Measurements from ENCODE around the gene SRP9.
"Not testable (repeated sequence)": the region's sequence is repeated elsewhere in the genome, so short reads cannot be mapped to it uniquely, and the experiment has no call there.

Gene SRP9

DNA sequence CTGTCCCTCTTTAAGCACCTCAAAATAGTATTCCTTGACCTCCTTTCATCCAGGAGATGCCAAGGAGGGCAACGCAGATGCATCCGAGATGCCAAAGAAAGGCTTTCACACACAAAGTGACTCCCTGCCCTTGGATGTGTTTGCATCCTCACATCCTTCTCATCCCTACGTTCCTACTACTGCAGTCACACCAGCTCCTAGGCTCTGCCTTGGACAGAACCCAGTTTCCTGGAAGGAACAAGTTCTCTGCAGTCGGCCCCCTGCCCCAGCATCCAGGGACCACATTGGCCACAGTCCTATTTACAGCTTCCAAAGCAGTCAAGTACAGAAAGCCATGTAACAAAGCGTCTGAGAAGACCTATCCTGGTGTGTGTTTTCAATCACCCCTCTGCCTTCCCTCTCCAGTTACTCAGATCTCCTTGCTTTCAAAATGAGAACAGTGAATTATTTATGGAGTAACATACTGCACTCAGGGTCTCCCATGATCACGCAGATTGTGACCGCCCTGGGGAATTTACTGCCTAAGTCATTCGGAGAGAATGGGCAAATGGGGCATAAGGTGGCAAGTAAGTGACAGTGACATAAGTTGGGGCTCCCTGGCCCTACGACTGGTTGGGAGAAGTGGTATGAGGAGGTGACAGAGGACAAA lies 21.8 kb upstream of the SRP9 start:
- DNase-seq (ENCODE audit: low read depth): no peak

GRCh38 chr1:225757927-225758656 lies 19.5 kb upstream of the SRP9 start:
- DNase-seq (ENCODE audit: low read depth): no peak

DNA sequence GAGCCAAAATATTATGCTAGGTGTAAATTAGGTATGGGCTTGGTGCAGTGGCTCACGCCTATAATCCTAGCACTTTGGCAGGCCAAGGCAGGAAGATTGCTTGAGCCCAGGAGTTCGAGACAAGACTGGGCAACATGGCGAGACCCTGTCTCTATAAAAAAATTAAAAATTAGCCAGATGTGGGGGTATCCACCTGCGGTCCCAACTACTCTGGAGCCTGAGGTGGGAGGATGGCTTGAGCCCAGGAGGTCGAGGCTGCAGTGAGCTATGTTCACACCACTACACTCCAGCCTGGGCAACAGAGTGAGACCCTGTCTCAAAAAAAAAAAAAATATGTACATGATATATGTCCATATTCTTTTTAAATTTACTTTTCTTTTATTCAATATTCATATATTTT lies 17.7 kb upstream of the SRP9 start:
- not testable (repeated sequence) for DNase-seq (ENCODE audit: low read depth)

- no peak for DNase-seq (ENCODE audit: low read depth)
These were observed 17.1 kb upstream of the SRP9 start for GRCh38 chr1:225760531-225760930.

- not testable (repeated sequence) for DNase-seq (ENCODE audit: low read depth)
These were observed 16.2 kb upstream of the SRP9 start for GRCh38 chr1:225761395-225761794.

DNA sequence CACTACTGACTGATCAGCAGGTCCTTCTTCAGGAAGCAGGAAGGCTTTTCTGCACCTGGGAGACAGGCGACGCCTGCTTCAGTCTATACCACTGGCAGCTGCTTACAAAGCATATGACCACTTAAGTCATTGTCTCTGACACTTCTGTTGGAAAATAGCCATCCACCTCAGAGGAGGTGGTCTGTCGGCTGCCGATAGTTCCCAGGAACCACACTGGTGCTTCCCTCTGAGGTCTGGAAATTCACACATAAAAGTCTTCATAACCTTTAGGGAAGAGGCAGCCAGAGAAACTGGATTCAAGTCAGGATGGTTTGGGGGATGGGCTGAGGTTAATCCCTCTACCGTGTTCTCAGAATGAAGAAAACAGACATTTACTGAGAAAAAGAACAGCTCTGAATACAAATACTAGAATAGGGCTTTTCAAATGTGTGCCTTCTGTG lies 15.6 kb upstream of the SRP9 start:
- DNase-seq (ENCODE audit: low read depth): no peak

GRCh38 chr1:225762444-225762843 lies 15.2 kb upstream of the SRP9 start:
- no peak for DNase-seq (ENCODE audit: low read depth)

DNA sequence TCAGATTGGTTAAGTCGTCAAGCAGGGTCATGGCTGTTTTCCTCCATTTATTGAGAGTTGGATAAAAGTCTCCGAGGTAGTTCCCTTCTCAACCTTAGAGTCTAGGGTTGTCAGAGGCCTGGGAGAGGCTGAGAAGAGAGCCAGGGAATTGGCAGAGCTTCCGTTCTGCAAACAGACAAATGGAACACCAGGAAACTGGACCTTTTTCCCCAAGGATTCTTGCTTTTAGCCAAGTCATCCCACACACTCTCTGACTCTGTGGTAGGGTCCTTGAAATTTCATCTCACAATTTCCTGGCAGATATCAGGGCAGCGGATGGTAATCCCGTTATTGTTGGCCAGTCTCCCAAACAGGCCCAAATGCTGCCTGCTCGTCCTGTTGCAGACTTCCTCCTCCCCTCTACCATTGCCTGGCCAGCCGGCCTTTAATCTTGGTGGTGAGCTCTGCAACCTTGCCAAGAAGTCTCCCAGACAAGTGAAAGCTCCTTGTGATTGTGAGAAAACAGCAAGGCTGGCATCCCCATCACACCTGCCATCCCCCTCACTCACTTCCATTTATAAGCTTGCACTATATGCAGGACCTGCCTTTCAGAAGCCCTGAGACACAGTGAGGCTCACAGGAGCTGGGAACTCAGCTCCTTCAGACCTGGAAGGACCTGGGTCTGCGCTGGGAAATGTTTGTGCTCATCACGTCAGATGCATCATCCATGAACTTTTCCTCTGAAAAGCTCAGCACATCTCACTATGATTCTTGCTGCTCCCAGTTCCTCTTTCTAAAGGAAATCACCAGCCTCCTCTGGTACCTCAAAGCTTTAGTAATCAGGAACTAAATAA lies 13.7 kb upstream of the SRP9 start:
- DNase-seq (ENCODE audit: low read depth): no peak

GRCh38 chr1:225765982-225766674 lies 11.5 kb upstream of the SRP9 start:
- DNase-seq (ENCODE audit: low read depth): no peak

DNA sequence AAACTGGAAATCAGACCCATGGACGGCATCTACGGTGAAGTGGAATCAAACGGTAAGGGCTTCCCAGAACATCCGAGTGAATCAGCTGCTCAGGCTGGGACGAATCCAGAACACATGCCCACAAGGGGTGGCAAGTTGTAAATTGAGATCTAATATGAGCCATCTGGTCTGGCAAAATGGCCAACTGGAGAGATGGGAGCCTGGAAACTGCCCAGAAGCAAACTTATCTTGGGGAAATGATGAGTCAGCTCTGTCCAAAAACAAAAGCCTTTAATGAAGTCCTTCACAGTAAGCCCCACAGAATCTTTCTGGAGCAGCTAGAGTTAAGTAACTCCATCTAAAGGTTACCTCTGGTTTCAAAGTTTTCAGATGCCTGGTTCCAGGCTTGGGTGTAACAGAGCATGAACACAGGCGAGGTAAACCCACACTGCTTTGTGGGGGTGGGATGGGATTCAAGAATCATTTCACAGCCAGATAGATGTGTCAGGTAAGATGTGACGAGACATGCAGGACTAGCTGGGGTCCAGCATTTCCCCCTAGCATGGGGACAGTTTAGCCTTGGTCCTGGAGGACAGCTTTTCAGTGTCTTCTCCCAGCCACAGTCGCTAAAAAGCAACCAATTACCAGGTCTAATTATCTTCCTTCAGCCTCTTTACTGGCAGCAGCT lies 10.5 kb upstream of the SRP9 start:
- no peak for DNase-seq (ENCODE audit: low read depth)

DNA sequence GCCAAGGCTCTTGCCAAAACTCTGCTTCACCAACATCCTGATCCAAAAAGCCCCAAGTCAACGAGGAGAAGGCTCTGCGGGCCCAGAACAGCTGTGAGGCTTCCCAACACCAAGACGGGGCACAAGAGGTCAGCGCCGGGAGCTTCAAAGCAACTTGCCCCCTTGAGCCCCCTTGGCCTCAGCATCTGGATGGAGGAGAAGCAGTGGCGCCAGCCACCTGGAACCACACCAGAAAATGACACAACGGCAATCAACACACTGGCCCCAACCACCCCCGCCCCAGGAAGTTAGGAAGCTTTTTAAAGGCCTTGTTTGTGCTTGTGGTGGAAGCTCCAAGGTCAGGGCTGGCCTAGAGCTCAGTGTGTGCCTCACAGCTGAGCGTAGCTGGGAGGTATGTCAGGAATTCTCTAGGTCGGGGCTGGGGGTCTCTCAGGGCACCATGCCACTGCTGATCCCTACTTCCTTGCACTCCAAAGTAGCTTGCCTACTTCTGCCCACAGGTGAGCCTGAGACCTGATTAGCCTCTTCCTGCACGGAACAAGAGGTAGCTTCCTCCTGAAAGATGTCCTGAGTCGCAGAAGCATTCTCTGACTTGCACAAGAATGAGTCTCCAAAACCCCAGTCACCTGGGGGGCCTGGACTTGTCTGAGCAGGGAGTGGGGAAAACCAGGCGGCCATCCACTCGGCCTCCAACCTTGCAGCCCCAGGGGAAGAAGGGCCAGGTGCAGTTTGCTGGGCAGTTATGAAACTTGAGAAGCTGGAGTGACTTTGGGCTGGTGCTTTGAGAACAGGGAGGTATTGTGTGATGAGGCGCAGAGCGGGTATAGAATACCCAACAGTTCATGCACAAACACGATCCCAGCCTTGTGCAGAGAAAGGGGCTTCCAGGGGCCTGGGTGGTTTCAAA lies 9.7 kb upstream of the SRP9 start:
- no peak for DNase-seq (ENCODE audit: low read depth)

DNA sequence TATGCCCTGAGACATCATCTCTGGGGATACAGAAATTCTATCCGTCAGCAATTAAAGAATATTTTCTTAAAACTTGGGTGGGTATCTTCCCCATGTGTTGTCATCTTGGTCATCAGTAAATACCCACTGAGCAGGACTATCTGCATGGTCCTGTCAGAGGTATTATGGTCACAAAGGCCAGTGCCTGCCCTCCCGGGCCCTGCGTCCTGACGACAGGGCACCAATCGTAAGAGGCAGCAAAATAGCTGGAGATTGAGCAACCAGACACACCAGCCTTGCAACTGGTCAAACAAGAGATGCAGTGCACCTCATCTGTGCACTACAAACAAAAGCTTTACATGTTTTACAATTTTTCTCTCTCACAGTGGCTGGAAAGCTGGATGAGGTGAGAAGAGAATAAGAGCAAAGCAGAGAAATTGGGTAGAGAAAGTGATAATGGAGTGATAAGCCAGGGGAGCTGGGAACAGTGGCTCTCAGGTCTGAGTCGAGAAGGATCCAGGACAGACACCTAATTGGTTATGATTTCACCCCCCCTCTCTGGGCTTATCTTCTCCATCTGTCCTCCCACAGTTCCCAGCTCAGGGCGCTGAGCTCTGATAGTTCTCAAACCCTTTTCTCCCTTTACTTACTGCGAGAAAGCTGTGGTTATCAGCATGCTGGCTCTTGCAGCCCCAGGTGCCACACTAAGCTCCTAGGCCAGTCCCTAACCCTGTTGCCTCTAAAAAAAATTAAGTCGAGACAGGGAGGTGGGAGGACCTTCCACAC lies 8.8 kb upstream of the SRP9 start:
- DNase-seq (ENCODE audit: low read depth): no peak

DNA sequence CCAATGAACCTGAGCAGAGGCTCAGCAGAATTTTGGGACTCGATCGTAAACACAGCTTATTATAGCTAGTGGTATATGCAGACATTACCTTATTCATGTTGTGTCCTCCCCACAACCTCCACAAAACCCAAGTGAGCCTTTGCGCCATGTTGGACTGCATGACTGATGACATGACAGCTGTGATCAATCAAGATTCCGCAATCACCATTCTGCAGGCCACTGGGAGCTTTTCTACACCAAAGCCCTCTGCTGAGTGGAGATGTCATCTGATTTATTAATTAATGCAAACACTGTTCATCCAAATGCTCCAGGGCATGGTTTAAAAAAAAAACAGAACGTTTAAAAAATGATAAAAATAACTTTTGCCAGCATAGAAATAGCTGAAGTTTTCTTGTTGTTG lies 7.9 kb upstream of the SRP9 start:
- no peak for DNase-seq (ENCODE audit: low read depth)

DNA sequence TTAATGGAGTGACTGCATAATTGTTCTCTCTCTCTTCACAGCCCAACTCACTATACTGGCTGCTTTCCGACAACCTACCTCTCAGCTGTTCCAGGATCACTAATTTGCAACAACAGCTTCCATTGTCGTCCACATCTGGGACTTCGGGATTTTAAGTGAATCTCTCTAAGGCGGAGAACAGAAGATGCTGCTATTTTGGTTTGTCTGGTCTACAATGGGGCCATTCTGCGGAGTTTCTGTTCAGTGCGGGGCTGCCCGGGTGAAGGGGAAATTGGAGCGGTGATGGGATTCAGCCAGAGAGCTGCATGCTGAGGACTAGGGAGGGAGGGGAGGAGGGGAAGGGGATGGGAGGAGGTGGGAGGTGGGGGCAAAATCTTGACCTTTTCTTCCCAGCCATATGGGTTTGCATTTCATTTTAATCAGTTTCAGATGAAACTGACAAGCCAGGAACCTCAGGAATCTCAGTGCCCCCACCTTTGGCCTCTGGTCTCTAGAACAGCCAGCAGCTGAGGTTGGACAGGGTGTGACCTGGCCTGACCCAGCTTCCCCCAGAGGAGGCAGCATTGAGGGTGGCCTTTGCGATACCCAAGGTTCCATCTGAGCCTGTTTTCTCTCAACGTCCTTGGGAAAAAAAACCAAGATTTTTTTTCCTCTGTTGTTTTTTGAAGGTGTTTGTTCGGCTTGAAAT lies 6.9 kb upstream of the SRP9 start:
- no peak for DNase-seq (ENCODE audit: low read depth)

DNA sequence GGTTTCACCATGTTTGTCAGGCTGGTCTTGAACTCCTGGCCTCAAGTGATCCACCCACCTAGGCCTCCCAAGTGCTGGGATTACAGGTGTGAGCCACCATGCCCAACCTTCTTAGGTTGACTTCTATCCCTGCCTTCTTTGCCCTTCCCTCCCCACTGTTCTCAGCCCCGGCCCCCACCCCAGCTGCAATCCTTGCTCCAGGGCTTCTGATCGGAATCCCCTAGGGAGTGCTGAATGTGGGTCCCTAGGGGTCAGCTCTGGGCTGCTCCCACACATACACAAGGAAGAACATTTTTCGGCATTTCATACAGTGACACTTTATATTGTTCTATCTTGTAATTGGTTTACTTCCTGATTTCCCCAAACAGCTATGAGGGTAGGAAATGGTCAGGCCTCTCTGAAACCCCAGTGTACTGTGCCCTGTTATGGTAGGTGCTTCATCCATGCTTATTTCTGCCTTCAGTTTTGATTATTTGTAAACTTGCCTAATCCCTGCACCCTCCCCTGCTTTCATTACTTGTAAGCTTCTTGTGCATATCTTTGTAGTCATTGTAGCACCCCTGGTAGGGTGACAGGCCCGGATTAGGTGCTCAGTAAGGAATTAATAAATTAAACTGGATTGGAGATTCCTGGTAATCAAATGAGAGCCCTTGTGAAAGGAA lies 5.8 kb upstream of the SRP9 start:
- no peak for DNase-seq (ENCODE audit: low read depth)

DNA sequence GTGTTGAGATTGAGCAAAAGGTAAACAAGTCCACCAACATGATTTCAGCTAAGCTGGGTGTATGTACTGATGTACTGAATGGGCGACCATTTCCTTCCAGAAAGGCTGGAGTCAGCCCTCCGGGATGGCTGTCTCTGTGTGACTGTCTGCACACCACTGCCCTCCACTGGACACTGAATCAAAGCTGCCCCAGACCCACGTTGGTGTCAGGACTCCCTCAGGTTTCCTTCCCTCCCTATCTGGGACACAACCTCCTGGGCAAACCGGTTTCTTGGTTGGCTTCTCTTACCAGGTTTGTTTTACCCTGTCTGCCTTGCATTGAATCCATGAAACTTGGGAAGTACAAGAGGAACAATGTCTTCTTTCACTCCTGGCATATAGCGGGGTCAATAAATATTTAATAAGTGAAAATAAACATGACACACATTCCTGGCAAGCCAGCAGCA lies 5.3 kb upstream of the SRP9 start:
- no peak for DNase-seq (ENCODE audit: low read depth)

- DNase-seq (ENCODE audit: low read depth): no peak
These were observed 4.8 kb upstream of the SRP9 start for GRCh38 chr1:225772848-225773247.

- DNase-seq (ENCODE audit: low read depth): no peak
These were observed 3.1 kb upstream of the SRP9 start for GRCh38 chr1:225774281-225775147.
